GM21529 (cell line): ENCODE results near the gene NUP43.
A peak's percentile ranks its signal among the peaks of the same experiment; 100 is the strongest.
"Not testable (repeated sequence)": the region's sequence is repeated elsewhere in the genome, so short reads cannot be mapped to it uniquely, and the experiment has no call there.

Experiments used
- ATAC-seq: cut with Tn5 transposase; IDR thresholded peaks from one replicate; pipeline ENCODE4 v1.9.1; 2021; ENCODE audit not compliant: unreplicated experiment

NUP43 gene

GRCh38 chr6:149746147-149746946 lies at the start of gene NUP43:
TSS of gene NUP43 (minus strand) at chr6:149746529. CDS start at chr6:149746495, 34 bp downstream.
- ATAC-seq: peak; percentile 50

- ATAC-seq: no peak
Observed at GRCh38 chr6:149783551-149783950, 37.2 kb upstream of the NUP43 start.

- ATAC-seq: no peak
Observed at GRCh38 chr6:149782337-149782736, 36.0 kb upstream of the NUP43 start.

- ATAC-seq: no peak
Observed at GRCh38 chr6:149781715-149782114, 35.4 kb upstream of the NUP43 start.

GRCh38 chr6:149779644-149779963 lies 33.3 kb upstream of the NUP43 start:
- no peak for ATAC-seq

- ATAC-seq: no peak
Observed at GRCh38 chr6:149777624-149778023, 31.3 kb upstream of the NUP43 start.

GRCh38 chr6:149771925-149772324 lies 25.6 kb upstream of the NUP43 start:
- ATAC-seq: no peak

GRCh38 chr6:149771185-149771584 lies 24.9 kb upstream of the NUP43 start:
- ATAC-seq: no peak

- ATAC-seq: no peak
Observed at GRCh38 chr6:149769676-149770075, 23.3 kb upstream of the NUP43 start.

- no peak for ATAC-seq
Observed at GRCh38 chr6:149766156-149766769, 19.9 kb upstream of the NUP43 start.

- ATAC-seq: no peak
Observed at GRCh38 chr6:149763866-149764265, 17.5 kb upstream of the NUP43 start.

GRCh38 chr6:149761438-149761837 lies 15.1 kb upstream of the NUP43 start:
- peak; percentile 99 for ATAC-seq

GRCh38 chr6:149756261-149756636 lies 9.9 kb upstream of the NUP43 start:
- ATAC-seq: no peak

GRCh38 chr6:149755300-149756260 lies 9.3 kb upstream of the NUP43 start:
- peak; percentile 70 for ATAC-seq

- ATAC-seq: no peak
Observed at GRCh38 chr6:149754548-149754947, 8.2 kb upstream of the NUP43 start.

- ATAC-seq: not testable (repeated sequence)
Observed at GRCh38 chr6:149753374-149753637, 7.0 kb upstream of the NUP43 start.

GRCh38 chr6:149752600-149753373 lies 6.5 kb upstream of the NUP43 start:
- ATAC-seq: no peak

GRCh38 chr6:149751920-149752319 lies 5.6 kb upstream of the NUP43 start:
- ATAC-seq: not testable (repeated sequence)

GRCh38 chr6:149751239-149751638 lies 4.9 kb upstream of the NUP43 start:
- no peak for ATAC-seq

GRCh38 chr6:149750136-149750609 lies 3.8 kb upstream of the NUP43 start:
- peak; percentile 42 for ATAC-seq

GRCh38 chr6:149749594-149750135 lies 3.3 kb upstream of the NUP43 start, which contains the start of gene PCMT1:
TSS of gene PCMT1 (plus strand) at chr6:149749741. CDS start at chr6:149749902, 161 bp downstream.
- ATAC-seq: peak; percentile 83
